Measurements from ENCODE around the gene PLAAT2. TPM values are rescaled to one million over a fixed set of nuclear protein-coding genes. Genes with fewer than 3 reads are reported as not detected.

The PLAAT2 gene
- total and polyA plus RNA-seq, 9 of the 15 experiments (the other 6 are each of a cell fraction or from before 2014, with no cell fraction given) = not detected

DNA sequence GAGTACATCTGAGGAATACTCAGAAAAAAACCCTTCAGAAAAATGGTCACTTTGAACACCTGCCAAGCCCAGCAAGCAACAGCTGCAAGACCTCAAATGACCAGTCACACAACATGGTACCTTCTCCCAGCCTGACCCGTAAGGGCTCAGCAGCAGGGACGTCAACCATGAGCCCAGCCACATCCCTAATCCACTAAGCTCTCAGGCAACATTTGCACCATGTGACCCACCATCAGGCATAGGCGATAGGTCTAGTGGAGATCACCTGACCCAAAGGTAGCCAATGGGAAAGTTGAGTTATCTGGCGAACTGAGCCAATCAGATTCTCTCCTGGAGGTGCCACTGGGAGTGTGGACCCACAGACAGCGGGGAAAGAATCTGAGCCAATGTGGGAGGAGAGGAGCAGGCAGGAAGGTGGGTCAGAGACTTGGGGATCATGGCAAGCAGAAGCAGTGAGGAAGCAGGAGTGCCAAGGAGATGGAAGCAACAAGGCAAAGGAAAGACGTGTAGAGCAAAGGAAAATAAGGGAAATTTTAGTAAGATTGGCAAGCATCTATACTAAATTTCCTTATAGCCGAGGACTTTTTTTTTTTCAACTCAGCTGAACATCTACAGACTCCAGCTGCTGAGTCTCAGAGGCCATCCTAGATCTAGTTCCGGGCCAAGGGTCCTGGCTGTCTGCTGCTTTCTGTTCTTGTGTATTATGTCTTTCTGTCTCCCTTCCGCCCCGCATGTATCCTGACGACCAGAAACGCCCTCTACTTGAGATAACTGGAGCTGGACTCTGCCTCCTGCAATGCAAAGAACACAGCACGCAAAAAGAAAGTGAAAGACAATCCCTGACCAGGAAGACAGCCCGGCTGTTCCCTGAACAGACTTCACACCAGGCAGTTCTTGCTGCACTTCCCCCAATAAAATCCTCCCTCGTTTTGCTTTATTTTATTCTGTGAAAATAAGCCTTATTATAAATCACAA, 11.0 kb upstream of the PLAAT2 start (continued):
- peak; percentile 35; the same call in 1 of the 2 replicates for TF ChIP-seq SMARCA4 (IDR thresholded peaks at IDR 0.05)
- no peak for TF ChIP-seq PTTG1 (tag; IDR thresholded peaks at IDR 0.05; ENCODE audit: low read depth)
- peak; percentile 14; the same call in 1 of the 2 replicates for TF ChIP-seq NFIC (IDR thresholded peaks at IDR 0.05)
- no peak for TF ChIP-seq ZNF431 (CRISPR knock-in tag; IDR thresholded peaks at IDR 0.05)
- TF ChIP-seq, protein P1, sequence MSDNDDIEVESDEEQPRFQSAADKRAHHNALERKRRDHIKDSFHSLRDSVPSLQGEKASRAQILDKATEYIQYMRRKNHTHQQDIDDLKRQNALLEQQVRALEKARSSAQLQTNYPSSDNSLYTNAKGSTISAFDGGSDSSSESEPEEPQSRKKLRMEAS (CRISPR knock-in tag; IDR thresholded peaks at IDR 0.05) = no peak; the same call in 1 of the 2 replicates
- TF ChIP-seq, protein P2, sequence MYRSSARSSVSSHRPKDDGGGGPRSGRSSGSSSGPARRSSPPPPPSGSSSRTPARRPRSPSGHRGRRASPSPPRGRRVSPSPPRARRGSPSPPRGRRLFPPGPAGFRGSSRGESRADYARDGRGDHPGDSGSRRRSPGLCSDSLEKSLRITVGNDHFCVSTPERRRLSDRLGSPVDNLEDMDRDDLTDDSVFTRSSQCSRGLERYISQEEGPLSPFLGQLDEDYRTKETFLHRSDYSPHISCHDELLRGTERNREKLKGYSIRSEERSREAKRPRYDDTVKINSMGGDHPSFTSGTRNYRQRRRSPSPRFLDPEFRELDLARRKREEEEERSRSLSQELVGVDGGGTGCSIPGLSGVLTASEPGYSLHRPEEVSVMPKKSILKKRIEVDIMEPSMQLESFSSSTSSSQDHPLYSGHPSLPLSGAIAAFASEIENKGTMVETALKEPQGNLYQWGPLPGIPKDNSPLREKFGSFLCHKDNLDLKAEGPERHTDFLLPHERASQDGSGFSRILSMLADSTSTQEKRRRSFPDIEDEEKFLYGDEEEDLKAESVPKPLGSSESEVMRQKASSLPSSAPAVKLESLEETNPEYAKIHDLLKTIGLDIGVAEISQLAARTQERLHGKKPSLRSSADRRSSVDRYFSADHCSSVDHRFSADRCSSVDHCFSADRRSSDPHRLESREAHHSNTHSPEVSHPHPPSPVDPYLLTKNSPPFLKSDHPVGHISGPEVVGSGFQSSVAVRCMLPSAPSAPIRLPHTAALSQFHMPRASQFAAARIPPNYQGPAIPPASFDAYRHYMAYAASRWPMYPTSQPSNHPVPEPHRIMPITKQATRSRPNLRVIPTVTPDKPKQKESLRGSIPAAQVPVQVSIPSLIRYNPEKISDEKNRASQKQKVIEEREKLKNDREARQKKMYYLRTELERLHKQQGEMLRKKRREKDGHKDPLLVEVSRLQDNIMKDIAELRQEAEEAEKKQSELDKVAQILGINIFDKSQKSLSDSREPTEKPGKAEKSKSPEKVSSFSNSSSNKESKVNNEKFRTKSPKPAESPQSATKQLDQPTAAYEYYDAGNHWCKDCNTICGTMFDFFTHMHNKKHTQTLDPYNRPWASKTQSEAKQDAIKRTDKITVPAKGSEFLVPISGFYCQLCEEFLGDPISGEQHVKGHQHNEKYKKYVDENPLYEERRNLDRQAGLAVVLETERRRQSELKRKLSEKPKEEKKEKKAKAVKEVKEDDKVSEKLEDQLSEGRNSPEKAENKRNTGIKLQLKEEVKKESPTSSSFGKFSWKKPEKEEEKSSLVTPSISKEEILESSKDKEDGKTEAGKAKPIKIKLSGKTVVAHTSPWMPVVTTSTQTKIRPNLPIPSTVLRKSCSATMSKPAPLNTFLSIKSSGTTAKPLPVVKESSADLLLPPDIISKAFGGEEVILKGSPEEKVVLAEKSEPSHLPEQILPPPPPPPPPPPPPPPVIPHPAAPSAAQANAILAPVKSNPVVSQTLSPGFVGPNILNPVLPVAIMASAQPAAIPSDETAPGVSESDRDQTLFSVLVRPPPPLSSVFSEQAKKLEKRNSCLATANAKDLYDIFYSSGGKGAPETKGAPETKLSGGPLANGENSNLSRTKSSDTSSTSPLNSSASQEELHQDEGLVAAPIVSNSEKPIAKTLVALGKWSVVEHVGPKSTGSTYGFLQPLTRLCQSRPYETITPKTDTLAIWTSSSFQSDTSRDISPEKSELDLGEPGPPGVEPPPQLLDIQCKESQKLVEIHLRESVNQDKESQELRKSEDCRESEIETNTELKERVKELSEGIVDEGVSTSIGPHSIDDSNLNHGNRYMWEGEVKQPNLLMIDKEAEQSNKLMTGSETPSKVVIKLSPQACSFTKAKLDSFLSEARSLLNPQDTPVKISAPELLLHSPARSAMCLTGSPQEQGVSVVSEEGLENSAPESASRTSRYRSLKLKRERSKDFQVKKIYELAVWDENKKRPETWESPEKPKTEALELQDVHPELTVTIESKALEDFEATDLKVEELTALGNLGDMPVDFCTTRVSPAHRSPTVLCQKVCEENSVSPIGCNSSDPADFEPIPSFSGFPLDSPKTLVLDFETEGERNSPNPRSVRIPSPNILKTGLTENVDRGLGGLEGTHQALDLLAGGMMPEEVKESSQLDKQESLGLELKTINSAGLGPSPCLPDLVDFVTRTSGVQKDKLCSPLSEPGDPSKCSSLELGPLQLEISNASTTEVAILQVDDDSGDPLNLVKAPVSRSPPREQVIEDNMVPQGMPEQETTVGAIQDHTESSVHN (IDR thresholded peaks at IDR 0.05; ENCODE audit: borderline replicate concordance in 1 of 2, low read depth in 1 of 2) = peak in 1 of 2 experiments; percentile 88; a peak in 2 of 4 replicates
- TF ChIP-seq JUNB (CRISPR knock-in tag; conservative IDR thresholded peaks at IDR 0.05) = no peak
- TF ChIP-seq YBX1 (IDR thresholded peaks at IDR 0.05) = no peak
- TF ChIP-seq TCF3 (CRISPR knock-in tag; IDR thresholded peaks at IDR 0.05) = peak; percentile 27; the same call in 1 of the 2 replicates
- TF ChIP-seq, protein P3, sequence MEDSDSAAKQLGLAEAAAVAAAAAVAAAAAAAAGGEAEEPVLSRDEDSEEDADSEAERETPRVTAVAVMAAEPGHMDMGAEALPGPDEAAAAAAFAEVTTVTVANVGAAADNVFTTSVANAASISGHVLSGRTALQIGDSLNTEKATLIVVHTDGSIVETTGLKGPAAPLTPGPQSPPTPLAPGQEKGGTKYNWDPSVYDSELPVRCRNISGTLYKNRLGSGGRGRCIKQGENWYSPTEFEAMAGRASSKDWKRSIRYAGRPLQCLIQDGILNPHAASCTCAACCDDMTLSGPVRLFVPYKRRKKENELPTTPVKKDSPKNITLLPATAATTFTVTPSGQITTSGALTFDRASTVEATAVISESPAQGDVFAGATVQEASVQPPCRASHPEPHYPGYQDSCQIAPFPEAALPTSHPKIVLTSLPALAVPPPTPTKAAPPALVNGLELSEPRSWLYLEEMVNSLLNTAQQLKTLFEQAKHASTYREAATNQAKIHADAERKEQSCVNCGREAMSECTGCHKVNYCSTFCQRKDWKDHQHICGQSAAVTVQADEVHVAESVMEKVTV (CRISPR knock-in tag; IDR thresholded peaks at IDR 0.05) = no peak
- no peak for TF ChIP-seq BCOR (IDR thresholded peaks at IDR 0.05)
- TF ChIP-seq GABPB1 (CRISPR knock-in tag; IDR thresholded peaks at IDR 0.05) = peak; percentile 87
- peak; percentile 40; the same call in 1 of the 2 replicates for TF ChIP-seq ZNF175 (CRISPR knock-in tag; IDR thresholded peaks at IDR 0.05; ENCODE audit: low read depth)
- TF ChIP-seq ARNT (IDR thresholded peaks at IDR 0.05) = peak in 1 of 2 experiments; percentile 82; a peak in 1 of 4 replicates
- peak in 1 of 2 experiments; percentile 29; a peak in 1 of 4 replicates for TF ChIP-seq SIN3A (IDR thresholded peaks at IDR 0.05; ENCODE audit: borderline replicate concordance in 2 of 2, control insufficient read depth in 1 of 2, low read depth in 2 of 2, low read length in 2 of 2)
- TF ChIP-seq RBM14 (IDR thresholded peaks at IDR 0.05; ENCODE audit: borderline replicate concordance, insufficient read depth, low read depth, low read length) = no peak
- TF ChIP-seq HNRNPUL1 (IDR thresholded peaks at IDR 0.05; ENCODE audit: low read length) = no peak

All from K562 (cell line).